GM18951 (cell line): Measurements from ENCODE around the gene SNX27.
"Not testable (repeated sequence)": the region's sequence is repeated elsewhere in the genome, so short reads cannot be mapped to it uniquely, and the experiment has no call there.

Source experiments
- POLR2A ChIP-seq: IDR thresholded peaks from 4 replicates; pipeline ENCODE4 v1.6.1; 2011; ENCODE audit warnings: mild to moderate bottlenecking; ENCODE audit not compliant: insufficient read length, insufficient read depth; ENCODE audit errors: extremely low read depth
- in situ Hi-C: fragments of 300-500 bp; cut with MboI; formaldehyde crosslinking; loops from one replicate; pipeline ENCODE4 v1.12.0; 2022; ENCODE audit warnings: low sequenced_read_pairs, mixed read lengths, inconsistent platforms; ENCODE audit not compliant: unreplicated experiment

SNX27 gene

GRCh38 chr1:151611288-151611790, 511 bp upstream of the SNX27 start:
- in situ Hi-C loops, result no loop called here
- TF ChIP-seq POLR2A, result no peak

- in situ Hi-C loops, result no loop called here
- TF ChIP-seq POLR2A, result no peak
These were observed 841 bp downstream of the SNX27 start for GRCh38 chr1:151612501-151613281.

- in situ Hi-C loops, result no loop called here
- TF ChIP-seq POLR2A, result no peak
These were observed 1.5 kb downstream of the SNX27 start for GRCh38 chr1:151613282-151613780.

GRCh38 chr1:151615711-151616504, 4.1 kb downstream of the SNX27 start:
- in situ Hi-C loops, result no loop called here
- no peak for TF ChIP-seq POLR2A

- in situ Hi-C loops, result no loop called here
These were observed 4.6 kb downstream of the SNX27 start for GRCh38 chr1:151616505-151616849.

GRCh38 chr1:151618003-151618402, 6.2 kb downstream of the SNX27 start:
- in situ Hi-C loops, result no loop called here
- TF ChIP-seq POLR2A, result no peak

More at GRCh38 chr1:151616505-151616849, 4.6 kb downstream of the SNX27 start:
- no peak for TF ChIP-seq POLR2A

- TF ChIP-seq POLR2A, result no peak
These were observed 6.6 kb downstream of the SNX27 start for GRCh38 chr1:151618470-151618869.

GRCh38 chr1:151618996-151619395, 7.1 kb downstream of the SNX27 start:
- in situ Hi-C loops, result not testable (repeated sequence)

More at GRCh38 chr1:151618470-151618869, 6.6 kb downstream of the SNX27 start:
- in situ Hi-C loops, result no loop called here

- TF ChIP-seq POLR2A, result no peak
- in situ Hi-C loops, result no loop called here
These were observed 7.7 kb downstream of the SNX27 start for GRCh38 chr1:151619489-151620093.

- TF ChIP-seq POLR2A, result no peak
- in situ Hi-C loops, result no loop called here
These were observed 8.4 kb downstream of the SNX27 start for GRCh38 chr1:151620286-151620685.

GRCh38 chr1:151621351-151621750, 9.5 kb downstream of the SNX27 start:
- in situ Hi-C loops, result no loop called here
- TF ChIP-seq POLR2A, result no peak

GRCh38 chr1:151624783-151625182, 12.9 kb downstream of the SNX27 start:
- in situ Hi-C loops, result no loop called here
- no peak for TF ChIP-seq POLR2A

GRCh38 chr1:151626740-151627334, 15.0 kb downstream of the SNX27 start:
- no peak for TF ChIP-seq POLR2A
- in situ Hi-C loops, result no loop called here
